GM12878 (cell line): Measurements from ENCODE around the gene CREG1. TPM values are rescaled to one million over a fixed set of nuclear protein-coding genes. Genes with fewer than 3 reads are reported as not detected.

Experiments
- ATAC-seq: fragments of 200-7000 bp; cut with Tn5 transposase; 3 replicates; pipeline ENCODE4 v1.9.1; 2020; ENCODE audit warnings: mild to moderate bottlenecking, moderate library complexity
- BruUV-seq: library from RNA; stranded (reverse); fragments of 400-500 nt; replicated peaks from 2 replicates; lab custom pipeline; 2021; lab: Mats Ljungman, UMichigan
- CTCF ChIA-PET: fragments of 300-600 bp; sonication (Branson Sonifier 250); formaldehyde crosslinking; extraction: SDS; loops from one replicate; lab custom pipeline; 2021; ENCODE audit warnings: inconsistent platforms; lab: Yijun Ruan, JAX
- POLR2A ChIA-PET: fragments of 350-600 bp; formaldehyde crosslinking; extraction: SDS; loops from one replicate; lab custom pipeline; 2021; ENCODE audit warnings: inconsistent platforms; lab: Charles Lee
- RAD21 ChIA-PET: fragments of 300-600 bp; sonication (Branson Sonifier 250); formaldehyde crosslinking; loops from one replicate; lab custom pipeline; 2023; ENCODE audit warnings: antibody characterized with exemption; ENCODE audit not compliant: unreplicated experiment; lab: Charles Lee
- SMC1A ChIA-PET: fragments of 300-600 bp; sonication (Branson Sonifier 250); formaldehyde crosslinking; loops from one replicate; lab custom pipeline; 2023; ENCODE audit not compliant: unreplicated experiment, uncharacterized antibody; lab: Charles Lee
- DNase-seq: peaks from one replicate; pipeline ENCODE4 v3.0.0-alpha.2; 2011; ENCODE audit warnings: low read depth, low spot score
- FAIRE-seq: peaks from 3 replicates; lab custom pipeline; 2011; peaks lifted over from hg19 to GRCh38; lab: Jason Lieb, UNC
- H2AFZ ChIP-seq: 2 replicates; pipeline ENCODE4 v1.6.0; 2011; ENCODE audit warnings: low read depth, low read length, control low read depth; ENCODE audit not compliant: control insufficient read depth
- H3K27ac ChIP-seq: 2 replicates; pipeline ENCODE4 v1.5.1; 2011; ENCODE audit warnings: control low read depth; ENCODE audit not compliant: control insufficient read depth, insufficient read depth
- H3K27me3 ChIP-seq, 2 experiments: replicated peaks in 1 of 2; 2 replicates each; pipeline versions ENCODE4 v1.6.0 to v1.6.1; 2011; ENCODE audit warnings: low read length in 1 of 2; ENCODE audit not compliant: control insufficient read depth in 2 of 2, insufficient read depth in 2 of 2
- H3K36me3 ChIP-seq, 2 experiments: 2 replicates each; pipeline ENCODE4 v1.5.1; 2011; ENCODE audit warnings: low read length in 1 of 2; ENCODE audit not compliant: control insufficient read depth in 2 of 2, insufficient read depth in 2 of 2
- H3K4me1 ChIP-seq: 2 replicates; pipeline ENCODE4 v1.6.1; 2011; ENCODE audit warnings: mild to moderate bottlenecking, low read length, moderate library complexity, mixed read lengths; ENCODE audit not compliant: control insufficient read depth, insufficient read depth
- H3K4me2 ChIP-seq: 2 replicates; pipeline ENCODE4 v1.6.0; 2011; ENCODE audit warnings: control low read depth; ENCODE audit not compliant: control insufficient read depth, insufficient read depth
- H3K4me3 ChIP-seq: fragments of 200-600 bp; sonication (generic); 2 replicates; pipeline ENCODE4 v1.5.1; 2016
- H3K79me2 ChIP-seq: 2 replicates; pipeline ENCODE4 v1.6.0; 2011; ENCODE audit warnings: low read length; ENCODE audit not compliant: control insufficient read depth, insufficient read depth
- H3K9ac ChIP-seq: 2 replicates; pipeline ENCODE4 v1.8.0; 2011; ENCODE audit warnings: low read length, control low read depth, mixed read lengths; ENCODE audit not compliant: control insufficient read depth, insufficient read depth
- H3K9me3 ChIP-seq: replicated peaks from 3 replicates; pipeline ENCODE4 v1.5.1; 2011; ENCODE audit warnings: mild to moderate bottlenecking, low read length; ENCODE audit not compliant: control insufficient read depth, insufficient read depth
- H4K20me1 ChIP-seq: 2 replicates; pipeline ENCODE4 v1.6.0; 2011; ENCODE audit not compliant: control insufficient read depth, insufficient read depth
- ATF7 ChIP-seq: fragments of 450-650 bp; IDR thresholded peaks from 2 replicates; pipeline ENCODE4 v1.6.1; 2016; ENCODE audit warnings: low read depth, mild to moderate bottlenecking
- BHLHE40 ChIP-seq, 2 experiments: fragments of 450-650 bp in 1 of 2; IDR thresholded peaks; 2 replicates each; pipeline ENCODE4 v1.6.1; 2011 to 2017; ENCODE audit warnings: low read depth in 2 of 2, borderline replicate concordance in 1 of 2, improper control_type of control experiment in 1 of 2, low read length in 1 of 2, mild to moderate bottlenecking in 1 of 2
- CBFB ChIP-seq: IDR thresholded peaks from 2 replicates; pipeline ENCODE4 v1.6.1; 2016; ENCODE audit warnings: antibody characterized with exemption, low read depth
- ELK1 ChIP-seq: IDR thresholded peaks from 2 replicates; pipeline ENCODE4 v1.6.1; 2012; ENCODE audit warnings: low read depth, low read length, improper control_type of control experiment
- HDAC2 ChIP-seq: fragments of 200-600 bp; sonication (generic); IDR thresholded peaks from 2 replicates; pipeline ENCODE4 v1.6.1; 2017
- JUND ChIP-seq: IDR thresholded peaks from 2 replicates; pipeline ENCODE4 v1.6.1; 2012; ENCODE audit warnings: low read depth, mild to moderate bottlenecking, low read length, improper control_type of control experiment, moderate library complexity
- KLF5 ChIP-seq: fragments of 450-650 bp; IDR thresholded peaks from 2 replicates; pipeline ENCODE4 v1.6.1; 2014; ENCODE audit warnings: mild to moderate bottlenecking; ENCODE audit not compliant: partially characterized antibody
- NBN ChIP-seq: fragments of 450-650 bp; IDR thresholded peaks from 2 replicates; pipeline ENCODE4 v1.6.1; 2016
- NRF1 ChIP-seq: conservative IDR thresholded peaks from 2 replicates; pipeline ENCODE4 v1.6.1; 2011; ENCODE audit warnings: mild to moderate bottlenecking, low read depth, low read length, improper control_type of control experiment
- PKNOX1 ChIP-seq: fragments of 450-650 bp; IDR thresholded peaks from 2 replicates; pipeline ENCODE4 v1.6.1; 2016; ENCODE audit warnings: mild to moderate bottlenecking
- PML ChIP-seq: IDR thresholded peaks from 2 replicates; pipeline ENCODE4 v1.6.1; 2012; ENCODE audit warnings: low read length, inconsistent platforms
- POLR2AphosphoS2 ChIP-seq: IDR thresholded peaks from 2 replicates; pipeline ENCODE4 v1.6.1; 2011; ENCODE audit warnings: low read depth, mild to moderate bottlenecking, low read length, improper control_type of control experiment, moderate library complexity
- SMAD5 ChIP-seq: IDR thresholded peaks from 2 replicates; pipeline ENCODE4 v1.6.1; 2016; ENCODE audit warnings: antibody characterized with exemption, low read depth
- SUPT20H ChIP-seq: IDR thresholded peaks from 2 replicates; pipeline ENCODE4 v1.6.1; 2011; ENCODE audit warnings: low read depth, mild to moderate bottlenecking, low read length, moderate library complexity, borderline replicate concordance; ENCODE audit not compliant: control insufficient read depth
- TCF3 ChIP-seq: IDR thresholded peaks from 2 replicates; pipeline ENCODE4 v1.6.1; 2012; ENCODE audit warnings: low read depth, mild to moderate bottlenecking, low read length, borderline replicate concordance; ENCODE audit not compliant: insufficient read depth
- WRNIP1 ChIP-seq: IDR thresholded peaks from 2 replicates; pipeline ENCODE4 v1.6.1; 2011; ENCODE audit warnings: low read depth, low read length, improper control_type of control experiment, borderline replicate concordance
- ZBTB33 ChIP-seq: fragments of 450-650 bp; IDR thresholded peaks from 2 replicates; pipeline ENCODE4 v1.6.1; 2017; ENCODE audit warnings: mild to moderate bottlenecking
- ZNF622 ChIP-seq: fragments of 450-650 bp; IDR thresholded peaks from 2 replicates; pipeline ENCODE4 v1.6.1; 2017; ENCODE audit warnings: mild to moderate bottlenecking, inconsistent platforms
- ZNF687 ChIP-seq: fragments of 450-650 bp; IDR thresholded peaks from 2 replicates; pipeline ENCODE4 v1.6.1; 2017; ENCODE audit warnings: mild to moderate bottlenecking, moderate library complexity
- WGBS: methylation state at CpG from one replicate; pipeline ENCODE4 v1.1.6; 2016; ENCODE audit warnings: low lambda C conversion rate; ENCODE audit not compliant: insufficient replicate concordance, insufficient coverage; ENCODE audit errors: missing lambda C conversion rate; 5-methylcytosine and 5-hydroxymethylcytosine counted together
- in situ Hi-C: fragments of 300-500 bp; cut with MboI; formaldehyde crosslinking; loops from 9 replicates; pipeline ENCODE4 v1.14.3; 2018; ENCODE audit warnings: mixed read lengths
- intact Hi-C: fragments of 100-400 bp; cut with micrococcal nuclease; formaldehyde crosslinking; loops from one replicate; pipeline ENCODE4 v1.14.2; 2022; ENCODE audit not compliant: unreplicated experiment
- polyA plus RNA-seq, 11 experiments: library from polyadenylated mRNA; depleted of rRNA in 4 of 11; unstranded in 6 of 11; stranded (reverse) in 5 of 11; fragments of >200 nt; fragmentation: Nextera tagmentation in 4 of 11; fragmentation: Illumina TruSeq in 1 of 11; extraction: Ambion mirVana in 4 of 11; extraction: Trizol in 1 of 11; gene quantifications; 1 replicate in 1 of 11; 2 replicates in 10 of 11; pipeline versions ENCODE4 v1.2.1 to v1.2.3, GENCODE V29; 2011 to 2016; ENCODE audit warnings: inconsistent platforms in 2 of 11, missing spikeins in 2 of 11, low read depth in 1 of 11
- total RNA-seq, 4 experiments: library from RNA; depleted of rRNA in 3 of 4; stranded (reverse); fragments of >200 nt in 3 of 4; fragmentation: Illumina TruSeq in 1 of 4; extraction: Trizol in 1 of 4; gene quantifications; 2 replicates each; pipeline versions ENCODE4 v1.2.1 to v1.2.3, GENCODE V29; 2013 to 2021

CREG1 gene
- total and polyA plus RNA-seq, 10 of the 15 experiments (the other 5 are each of a cell fraction or from before 2014, with no cell fraction given): 5.3 to 43.8 (median 22.1) TPM

- no peak for ATAC-seq
- 91% methylated on average over 3 of the region's 3 CpGs for WGBS
- no TSS peak for BruUV-seq
- no peaks in the 10 kb centered on the region for H3K36me3 ChIP-seq
- no peak for DNase-seq
- no peaks in the 10 kb centered on the region for H3K9me3 ChIP-seq
- ChIA-PET RAD21 (no interaction called here), SMC1A (no interaction called here), POLR2A (no interaction called here), CTCF (interaction anchor here (1.5 to 1.7 kb wide), 2 partner anchors 29 to 36 kb away, joined by 5 to 8 read pairs; no protein-coding TSS in a partner anchor)
- no peak for TF ChIP-seq SMAD5
- no peak for TF ChIP-seq TCF3
- TF ChIP-seq CBFB: no peak
- no peak for TF ChIP-seq NRF1
- TF ChIP-seq JUND: no peak
- no peak for TF ChIP-seq ZBTB33
- no peak for TF ChIP-seq WRNIP1
- no peak for TF ChIP-seq ZNF687
- TF ChIP-seq BHLHE40 (IDR thresholded peaks at IDR 0.05; ENCODE audit: borderline replicate concordance in 1 of 2, low read depth in 2 of 2, low read length in 1 of 2): no peak
- no peak for TF ChIP-seq ATF7
- TF ChIP-seq PKNOX1: no peak
- TF ChIP-seq ELK1: no peak
- TF ChIP-seq PML: no peak
- TF ChIP-seq NBN: no peak
- TF ChIP-seq KLF5: no peak
- TF ChIP-seq ZNF622: no peak
- no peak for TF ChIP-seq HDAC2
- no peak for TF ChIP-seq SUPT20H
- no peak for TF ChIP-seq POLR2AphosphoS2
- H3K79me2 ChIP-seq: no peaks in the 10 kb centered on the region
- intact Hi-C loops (no loop called here), in situ Hi-C loops (no loop called here)
- no peak overlapping the region for H2AFZ ChIP-seq
- no peak overlapping the region for H3K4me3 ChIP-seq
- H4K20me1 ChIP-seq: no peaks in the 10 kb centered on the region
- no peak for FAIRE-seq
- no peak overlapping the region for H3K27ac ChIP-seq
- peaks cover 25% of the 10 kb centered on the region for H3K4me1 ChIP-seq
- no peak overlapping the region for H3K9ac ChIP-seq
- no peaks in the 10 kb centered on the region for H3K27me3 ChIP-seq
- H3K4me2 ChIP-seq: no peak overlapping the region
These were observed 49.1 kb downstream of the CREG1 start for GRCh38 chr1:167504467-167504827.
